CD4-positive, alpha-beta T cell (primary cell): Measurements from ENCODE around the gene TMEM168. TPM values are rescaled to one million over a fixed set of nuclear protein-coding genes. Genes with fewer than 3 reads are reported as not detected.

Experiments used
- ATAC-seq: fragments of 200-7000 bp; cut with Tn5 transposase; one replicate; pipeline ENCODE4 v1.10.0; 2022; ENCODE audit warnings: mild to moderate bottlenecking; ENCODE audit not compliant: poor library complexity
- CTCF ChIA-PET: fragments of 350-600 bp; sonication (Branson Sonifier 250); formaldehyde crosslinking; loops from one replicate; lab custom pipeline; 2021; ENCODE audit warnings: antibody characterized with exemption, inconsistent platforms; lab: Charles Lee
- POLR2A ChIA-PET: fragments of 350-600 bp; sonication (Branson Sonifier 250); formaldehyde crosslinking; loops from one replicate; lab custom pipeline; 2021; ENCODE audit warnings: antibody characterized with exemption, inconsistent platforms; lab: Charles Lee
- DNase-seq, 14 experiments: peaks; one replicate each; pipeline ENCODE4 v3.0.0-alpha.2; 2013 to 2020; ENCODE audit warnings: mixed read lengths in 2 of 14
- H3K27ac ChIP-seq, 2 donors: one replicate each; pipeline versions ENCODE4 v1.5.1 to v1.7.0; 2013; ENCODE audit warnings: low read length in 2 of 2, low read depth in 1 of 2, mild to moderate bottlenecking in 1 of 2
- H3K27me3 ChIP-seq, 2 experiments: 1 replicate in 1 of 2; 2 replicates in 1 of 2; pipeline versions ENCODE4 v1.6.1 to v1.7.0; 2013; ENCODE audit warnings: low read length in 2 of 2, control low read depth in 1 of 2, mild to moderate bottlenecking in 1 of 2, moderate library complexity in 1 of 2; ENCODE audit not compliant: insufficient read depth in 2 of 2, control insufficient read depth in 1 of 2
- H3K36me3 ChIP-seq: one replicate; pipeline ENCODE4 v1.6.1; 2013; ENCODE audit warnings: low read length, control low read depth; ENCODE audit not compliant: insufficient read depth
- H3K4me1 ChIP-seq: one replicate; pipeline ENCODE4 v1.6.1; 2013; ENCODE audit warnings: low read length, control low read depth; ENCODE audit not compliant: insufficient read depth
- H3K4me3 ChIP-seq: one replicate; pipeline ENCODE4 v1.5.1; 2013; ENCODE audit warnings: mild to moderate bottlenecking, low read length, moderate library complexity
- H3K9me3 ChIP-seq, 2 experiments: 1 replicate in 1 of 2; 2 replicates in 1 of 2; pipeline versions ENCODE4 v1.6.1 to v1.7.0; 2013; ENCODE audit warnings: low read length in 2 of 2, mild to moderate bottlenecking in 2 of 2, control low read depth in 1 of 2, moderate library complexity in 1 of 2; ENCODE audit not compliant: control insufficient read depth in 1 of 2, insufficient read depth in 1 of 2
- H3K27ac Mint-ChIP-seq: one replicate; pipeline ENCODE4 v1.8.0; 2020; ENCODE audit warnings: mixed read lengths
- H3K27me3 Mint-ChIP-seq: one replicate; pipeline ENCODE4 v1.8.0; 2021; ENCODE audit warnings: mixed read lengths
- H3K36me3 Mint-ChIP-seq: one replicate; pipeline ENCODE4 v1.8.0; 2021; ENCODE audit warnings: low read depth, mixed read lengths
- H3K4me1 Mint-ChIP-seq: one replicate; pipeline ENCODE4 v1.8.0; 2021; ENCODE audit warnings: low read depth, mixed read lengths
- H3K4me3 Mint-ChIP-seq: one replicate; pipeline ENCODE4 v1.8.0; 2020; ENCODE audit warnings: mild to moderate bottlenecking, mixed read lengths
- H3K9me3 Mint-ChIP-seq: one replicate; pipeline ENCODE4 v1.8.0; 2020; ENCODE audit warnings: mixed read lengths
- intact Hi-C, 2 experiments: fragments of 100-400 bp; cut with DNase I in 1 of 2; cut with micrococcal nuclease in 1 of 2; formaldehyde crosslinking; loops; one replicate each; pipeline versions ENCODE4 v1.15.1 to v1.9.0; 2023 to 2025; cut with DNase I, micrococcal nuclease
- total RNA-seq, 174 experiments: library from RNA in 2 of 174; stranded (reverse) in 2 of 174; gene quantifications; one replicate each; pipeline ENCODE4 v1.2.3 and lab custom pipeline; 2021 to 2026
- TF ChIP-seq, protein P1 (sequence below): fragments of 200-600 bp; IDR thresholded peaks from one replicate; pipeline ENCODE4 v1.8.0; 2022; ENCODE audit warnings: antibody characterized with exemption, mild to moderate bottlenecking

The TMEM168 gene
- total RNA-seq, 2 experiments from 2014 or later: 11.5 to 11.9 TPM

DNA sequence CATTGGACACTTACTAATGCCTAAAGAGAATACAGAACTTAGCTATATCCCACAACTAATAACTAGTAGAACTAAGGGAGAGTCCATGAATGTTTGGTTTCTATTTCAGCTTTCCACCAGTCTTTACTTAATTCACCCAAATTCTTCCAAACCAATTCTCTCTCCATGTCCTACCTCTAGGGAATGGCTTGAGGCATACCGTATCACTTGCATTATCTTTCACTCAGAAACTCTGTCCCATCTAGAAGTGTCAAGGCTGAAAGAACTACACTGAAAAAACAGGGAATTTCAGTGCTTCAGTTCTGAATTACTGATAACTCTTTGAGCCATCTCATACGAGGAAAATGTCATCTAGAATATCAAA lies 758 bp downstream of the TMEM168 start:
- Mint-ChIP-seq H3K9me3 (no peaks in the 10 kb centered on the region), H3K27ac (peak overlapping the region; percentile 77), H3K27me3 (no peaks in the 10 kb centered on the region), H3K36me3 (peaks cover 40% of the 10 kb centered on the region), H3K4me3 (peak overlapping the region; percentile 92), H3K4me1 (peaks cover 46% of the 10 kb centered on the region)
- no peaks in the 10 kb centered on the region for H3K27me3 ChIP-seq
- TF ChIP-seq, protein P1, sequence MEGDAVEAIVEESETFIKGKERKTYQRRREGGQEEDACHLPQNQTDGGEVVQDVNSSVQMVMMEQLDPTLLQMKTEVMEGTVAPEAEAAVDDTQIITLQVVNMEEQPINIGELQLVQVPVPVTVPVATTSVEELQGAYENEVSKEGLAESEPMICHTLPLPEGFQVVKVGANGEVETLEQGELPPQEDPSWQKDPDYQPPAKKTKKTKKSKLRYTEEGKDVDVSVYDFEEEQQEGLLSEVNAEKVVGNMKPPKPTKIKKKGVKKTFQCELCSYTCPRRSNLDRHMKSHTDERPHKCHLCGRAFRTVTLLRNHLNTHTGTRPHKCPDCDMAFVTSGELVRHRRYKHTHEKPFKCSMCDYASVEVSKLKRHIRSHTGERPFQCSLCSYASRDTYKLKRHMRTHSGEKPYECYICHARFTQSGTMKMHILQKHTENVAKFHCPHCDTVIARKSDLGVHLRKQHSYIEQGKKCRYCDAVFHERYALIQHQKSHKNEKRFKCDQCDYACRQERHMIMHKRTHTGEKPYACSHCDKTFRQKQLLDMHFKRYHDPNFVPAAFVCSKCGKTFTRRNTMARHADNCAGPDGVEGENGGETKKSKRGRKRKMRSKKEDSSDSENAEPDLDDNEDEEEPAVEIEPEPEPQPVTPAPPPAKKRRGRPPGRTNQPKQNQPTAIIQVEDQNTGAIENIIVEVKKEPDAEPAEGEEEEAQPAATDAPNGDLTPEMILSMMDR: no peak
- ATAC-seq (no peak), DNase-seq (no peak)
- H3K36me3 ChIP-seq: peaks cover 4% of the 10 kb centered on the region
- H3K4me3 ChIP-seq: peak overlapping the region; percentile 95
- no peaks in the 10 kb centered on the region for H3K9me3 ChIP-seq
- POLR2A ChIA-PET: interaction anchor here (1.2 to 2.5 kb wide), 3 partner anchors 10 to 150 kb away, joined by 3 to 11 read pairs (median 6); a partner anchor contains a TSS
- H3K27ac ChIP-seq: peak overlapping the region; percentile 65 to 79
- CTCF ChIA-PET: no interaction called here
- H3K4me1 ChIP-seq: peaks cover 22% of the 10 kb centered on the region
- intact Hi-C loops: loop anchor here in 1 of 2 experiments (2.0 to 5.0 kb wide), 2 partner anchors 402 to 587 kb away; no protein-coding TSS in a partner anchor

DNA sequence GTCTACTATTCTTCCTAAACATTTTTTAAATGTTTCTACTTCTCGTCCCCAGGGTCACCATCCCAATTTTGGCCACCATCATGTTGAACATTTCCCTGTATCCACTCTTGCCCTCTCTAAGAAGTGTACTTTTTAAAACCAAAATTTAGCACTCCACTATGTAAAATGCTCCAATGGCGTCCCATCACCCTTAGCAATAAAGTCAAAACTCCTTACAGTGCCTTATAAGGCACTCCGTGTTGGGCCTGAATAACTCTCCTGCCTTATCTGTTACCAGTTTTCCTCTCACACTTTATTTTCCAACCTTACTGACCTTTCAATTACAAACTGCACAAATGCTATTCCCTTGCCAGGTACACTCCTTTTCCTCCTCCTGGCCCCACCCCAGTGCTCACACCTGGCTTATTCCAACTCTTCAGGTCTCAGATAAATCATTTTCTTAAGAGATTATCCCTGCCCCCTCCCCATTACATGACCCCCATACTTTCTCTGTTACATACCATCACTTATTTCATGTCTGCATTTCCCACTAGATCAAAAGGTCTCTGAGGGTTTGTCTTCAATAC lies 1.3 kb downstream of the TMEM168 start:
- peak overlapping the region; percentile 92 for H3K4me3 Mint-ChIP-seq
- intact Hi-C loops: loop anchor here (1.0 to 5.0 kb wide), 3 partner anchors 151 to 586 kb away; no protein-coding TSS in a partner anchor
- ATAC-seq (no peak), DNase-seq (no peak)
- peaks cover 45% of the 10 kb centered on the region for H3K36me3 Mint-ChIP-seq
- no peaks in the 10 kb centered on the region for H3K27me3 Mint-ChIP-seq
- H3K9me3 Mint-ChIP-seq: no peaks in the 10 kb centered on the region
- H3K9me3 ChIP-seq: no peaks in the 10 kb centered on the region
- H3K4me1 Mint-ChIP-seq: peaks cover 46% of the 10 kb centered on the region
- peak overlapping the region; percentile 95 for H3K4me3 ChIP-seq
- H3K4me1 ChIP-seq: peaks cover 22% of the 10 kb centered on the region
- CTCF ChIA-PET: no interaction called here
- POLR2A ChIA-PET: interaction anchor here (2.5 kb wide), 1 partner anchor 151 kb away, joined by 11 read pairs; a partner anchor contains a TSS
- H3K27ac ChIP-seq: no peak overlapping the region
- peak overlapping the region; percentile 77 for H3K27ac Mint-ChIP-seq
- H3K36me3 ChIP-seq: peaks cover 10% of the 10 kb centered on the region
- TF ChIP-seq, protein P1: no peak
- H3K27me3 ChIP-seq: no peaks in the 10 kb centered on the region

DNA sequence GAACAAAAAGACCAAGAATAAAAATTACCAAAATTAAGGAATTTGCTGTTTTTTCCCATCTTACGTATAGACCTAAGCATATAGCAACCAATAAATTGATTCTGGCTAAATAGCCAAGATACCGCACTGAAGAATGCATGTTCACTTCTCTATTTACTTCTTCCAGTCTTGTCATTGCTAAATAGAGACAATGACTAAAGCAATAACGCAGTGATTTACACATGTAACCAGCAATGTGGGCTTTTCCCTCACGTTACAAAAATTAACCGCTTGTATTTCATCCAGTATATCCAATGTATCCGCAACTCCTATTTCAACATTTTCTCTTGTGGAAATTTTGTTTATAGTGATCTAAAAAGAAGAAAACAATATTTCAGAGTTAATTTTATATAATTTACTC lies 5.6 kb downstream of the TMEM168 start:
- intact Hi-C loops: loop anchor here in 1 of 2 experiments (5.0 kb wide), 1 partner anchor 397 kb away; no protein-coding TSS in a partner anchor
- Histone ChIP-seq H3K36me3 (peaks cover 32% of the 10 kb centered on the region), H3K4me1 (peaks cover 18% of the 10 kb centered on the region), H3K27me3 (no peaks in the 10 kb centered on the region), H3K9me3 (no peaks in the 10 kb centered on the region), H3K27ac (no peak overlapping the region), H3K4me3 (no peak overlapping the region)
- Mint-ChIP-seq H3K4me1 (peaks cover 65% of the 10 kb centered on the region), H3K9me3 (no peaks in the 10 kb centered on the region), H3K27ac (no peak overlapping the region), H3K4me3 (no peak overlapping the region), H3K27me3 (no peaks in the 10 kb centered on the region), H3K36me3 (peaks cover 81% of the 10 kb centered on the region)
- no peak for DNase-seq
- ATAC-seq: no peak
- TF ChIP-seq, protein P1: no peak
- ChIA-PET POLR2A (no interaction called here), CTCF (no interaction called here)
